HAP-1 (cell line): ENCODE data around the gene TPST1.
"Not testable (repeated sequence)": the region's sequence is repeated elsewhere in the genome, so short reads cannot be mapped to it uniquely, and the experiment has no call there.

ENCODE experiments used
- DNase-seq, 2 experiments: peaks; one replicate each; pipeline ENCODE4 v3.0.0-alpha.2; 2016 to 2020; ENCODE audit warnings: low spot score in 2 of 2
- H3K27me3 ChIP-seq: fragments of 250-450 bp; sonication (Bioruptor Pico); 2 replicates; pipeline ENCODE4 v1.5.1; 2020; ENCODE audit warnings: low read depth, mild to moderate bottlenecking, moderate library complexity
- H3K36me3 ChIP-seq: fragments of 250-450 bp; sonication (Bioruptor Pico); replicated peaks from 2 replicates; pipeline ENCODE4 v1.5.1; 2020; ENCODE audit warnings: mild to moderate bottlenecking
- H3K4me1 ChIP-seq: fragments of 250-450 bp; sonication (Bioruptor Pico); 2 replicates; pipeline ENCODE4 v1.5.1; 2020; ENCODE audit warnings: mild to moderate bottlenecking
- H3K4me3 ChIP-seq: fragments of 250-450 bp; sonication (Bioruptor Pico); 2 replicates; pipeline ENCODE4 v1.5.1; 2020; ENCODE audit warnings: mild to moderate bottlenecking, moderate library complexity
- H3K9me3 ChIP-seq: fragments of 250-450 bp; sonication (Bioruptor Pico); 2 replicates; pipeline ENCODE4 v1.5.1; 2020; ENCODE audit warnings: mild to moderate bottlenecking, moderate library complexity
- in situ Hi-C: fragments of 300-500 bp; cut with MboI; formaldehyde crosslinking; loops from 3 replicates; pipeline ENCODE4 v1.14.3; 2020; ENCODE audit warnings: low sequenced_read_pairs, inconsistent platforms, mixed read lengths

The TPST1 gene

GRCh38 chr7:66204822-66205740 lies at the start of gene TPST1:
Gene TPST1 (plus strand): TSS chr7:66205334. CDS start chr7:66240426, 35,092 bp downstream.
- DNase-seq = peak; percentile 94
- peak within 1 kb of the TSS; percentile 92 for H3K4me3 ChIP-seq
- peaks cover 22% of the 10 kb centered on the region for H3K4me1 ChIP-seq
- H3K9me3 ChIP-seq = no peaks in the 10 kb centered on the region
- no peaks in the 10 kb centered on the region for H3K27me3 ChIP-seq
- in situ Hi-C loops = no loop called here
- no peaks in the 10 kb centered on the region; the same call in 1 of the 2 replicates for H3K36me3 ChIP-seq

- H3K4me1 ChIP-seq, H3K27me3 ChIP-seq, in situ Hi-C loops, H3K9me3 ChIP-seq, H3K4me3 ChIP-seq, DNase-seq: not testable (repeated sequence)
- peaks cover 29% of the 10 kb centered on the region for H3K36me3 ChIP-seq
Observed at GRCh38 chr7:66156035-66156434, 49.1 kb upstream of the TPST1 start.

- Histone ChIP-seq H3K9me3 (no peaks in the 10 kb centered on the region), H3K36me3 (peaks cover 24% of the 10 kb centered on the region), H3K27me3 (no peaks in the 10 kb centered on the region), H3K4me1 (peaks cover 8% of the 10 kb centered on the region), H3K4me3 (no peak overlapping the region)
- in situ Hi-C loops = no loop called here
- no peak for DNase-seq
Observed at GRCh38 chr7:66157060-66157459, 48.1 kb upstream of the TPST1 start.

GRCh38 chr7:66162622-66163021 lies 42.5 kb upstream of the TPST1 start:
- H3K9me3 ChIP-seq = no peaks in the 10 kb centered on the region
- H3K36me3 ChIP-seq = peaks cover 8% of the 10 kb centered on the region
- DNase-seq = no peak
- in situ Hi-C loops = no loop called here
- H3K27me3 ChIP-seq = no peaks in the 10 kb centered on the region
- no peak overlapping the region for H3K4me3 ChIP-seq
- H3K4me1 ChIP-seq = no peaks in the 10 kb centered on the region

- no peak overlapping the region for H3K4me3 ChIP-seq
- in situ Hi-C loops = no loop called here
- peaks cover 5% of the 10 kb centered on the region for H3K36me3 ChIP-seq
- H3K4me1 ChIP-seq = no peaks in the 10 kb centered on the region
- no peaks in the 10 kb centered on the region for H3K9me3 ChIP-seq
- no peaks in the 10 kb centered on the region for H3K27me3 ChIP-seq
- no peak for DNase-seq
Observed at GRCh38 chr7:66163186-66163610, 41.9 kb upstream of the TPST1 start.

GRCh38 chr7:66164356-66164755 lies 40.8 kb upstream of the TPST1 start:
- no peak for DNase-seq
- Histone ChIP-seq H3K4me3 (no peak overlapping the region), H3K9me3 (no peaks in the 10 kb centered on the region), H3K36me3 (no peaks in the 10 kb centered on the region), H3K4me1 (no peaks in the 10 kb centered on the region), H3K27me3 (no peaks in the 10 kb centered on the region)
- in situ Hi-C loops = no loop called here

GRCh38 chr7:66167773-66168387 lies 37.3 kb upstream of the TPST1 start:
- Histone ChIP-seq H3K27me3 (no peaks in the 10 kb centered on the region), H3K36me3 (no peaks in the 10 kb centered on the region), H3K4me3 (no peak overlapping the region), H3K4me1 (no peaks in the 10 kb centered on the region), H3K9me3 (no peaks in the 10 kb centered on the region)
- in situ Hi-C loops = no loop called here
- no peak for DNase-seq

- in situ Hi-C loops = no loop called here
- no peaks in the 10 kb centered on the region for H3K27me3 ChIP-seq
Observed at GRCh38 chr7:66169616-66170015, 35.5 kb upstream of the TPST1 start.

GRCh38 chr7:66170309-66171231 lies 34.6 kb upstream of the TPST1 start:
- no peak for DNase-seq
- no peaks in the 10 kb centered on the region for H3K36me3 ChIP-seq
- H3K4me3 ChIP-seq = no peak overlapping the region
- in situ Hi-C loops = no loop called here
- H3K9me3 ChIP-seq = no peaks in the 10 kb centered on the region
- H3K4me1 ChIP-seq = no peaks in the 10 kb centered on the region
- H3K27me3 ChIP-seq = no peaks in the 10 kb centered on the region

More at GRCh38 chr7:66169616-66170015, 35.5 kb upstream of the TPST1 start:
- Histone ChIP-seq H3K36me3 (no peaks in the 10 kb centered on the region), H3K4me3 (no peak overlapping the region), H3K4me1 (no peaks in the 10 kb centered on the region), H3K9me3 (no peaks in the 10 kb centered on the region)
- no peak for DNase-seq

- H3K4me1 ChIP-seq, DNase-seq, H3K4me3 ChIP-seq, in situ Hi-C loops, H3K9me3 ChIP-seq, H3K27me3 ChIP-seq, H3K36me3 ChIP-seq: not testable (repeated sequence)
Observed at GRCh38 chr7:66172536-66173401, 32.4 kb upstream of the TPST1 start.

- DNase-seq = no peak
- H3K27me3 ChIP-seq = no peaks in the 10 kb centered on the region
- H3K36me3 ChIP-seq = no peaks in the 10 kb centered on the region
- no peaks in the 10 kb centered on the region for H3K9me3 ChIP-seq
- in situ Hi-C loops = no loop called here
- no peaks in the 10 kb centered on the region for H3K4me1 ChIP-seq
- H3K4me3 ChIP-seq = no peak overlapping the region
Observed at GRCh38 chr7:66173856-66174255, 31.3 kb upstream of the TPST1 start.

- in situ Hi-C loops, H3K9me3 ChIP-seq, H3K4me1 ChIP-seq, H3K4me3 ChIP-seq, H3K36me3 ChIP-seq, H3K27me3 ChIP-seq: not testable (repeated sequence)
- peak in 1 of 2 experiments; percentile 21 for DNase-seq
Observed at GRCh38 chr7:66175006-66175405, 30.1 kb upstream of the TPST1 start.

GRCh38 chr7:66176914-66177313 lies 28.2 kb upstream of the TPST1 start:
- no peak overlapping the region for H3K4me3 ChIP-seq
- H3K4me1 ChIP-seq = no peaks in the 10 kb centered on the region
- no peak for DNase-seq
- H3K36me3 ChIP-seq = no peaks in the 10 kb centered on the region
- no peaks in the 10 kb centered on the region for H3K27me3 ChIP-seq
- in situ Hi-C loops = no loop called here
- H3K9me3 ChIP-seq = no peaks in the 10 kb centered on the region
